HL-60 (cell line): ENCODE data around the gene ZNF182.

Experiments
- CTCF ChIP-seq: IDR thresholded peaks from one replicate; pipeline ENCODE4 v1.5.1; 2011; ENCODE audit warnings: low read length, control low read depth, inconsistent platforms; ENCODE audit not compliant: insufficient read depth
- POLR2AphosphoS5 ChIP-seq: IDR thresholded peaks from 2 replicates; pipeline ENCODE4 v1.6.1; 2012; ENCODE audit warnings: low read depth
- REST ChIP-seq: IDR thresholded peaks from 2 replicates; pipeline ENCODE4 v1.6.1; 2012; ENCODE audit warnings: low read depth; ENCODE audit not compliant: insufficient replicate concordance

- TF ChIP-seq CTCF (no peak), REST (no peak), POLR2AphosphoS5 (no peak)
Measured at GRCh38 chrX:48022738-48023137, 18.9 kb upstream of the ZNF182 start.
